C4-2B (cell line): ENCODE data around the gene PHLDB2.

Source experiments
- CTCF ChIP-seq: fragments of 450-650 bp; conservative IDR thresholded peaks from 2 replicates; pipeline ENCODE4 v1.5.1; 2017; ENCODE audit warnings: mild to moderate bottlenecking
- ZFX ChIP-seq: fragments of 450-650 bp; IDR thresholded peaks from 2 replicates; pipeline ENCODE4 v1.6.1; 2017

GRCh38 chr3:111921181-111921580 is 62.1 kb downstream of the PHLDB2 start:
- TF ChIP-seq CTCF (no peak), ZFX (no peak)
